ENCODE data around the gene SFXN1.

GRCh38 chr5:175558801-175559480, 80.6 kb downstream of the SFXN1 start:
- TF ChIP-seq EZH2 (IDR thresholded peaks at IDR 0.05) = no peak
- no peak for TF ChIP-seq POLR2AphosphoS5 (IDR thresholded peaks at IDR 0.05; ENCODE audit: borderline replicate concordance, low read depth, low read length)
- TF ChIP-seq FOXP2 (optimal IDR thresholded peaks at IDR 0.05; ENCODE audit: control extremely low read depth, extremely low read length, insufficient read depth) = no peak
